Endothelial cell (in vitro differentiated cells): Measurements from ENCODE around the gene SLC2A5. TPM values are rescaled to one million over a fixed set of nuclear protein-coding genes. Genes with fewer than 3 reads are reported as not detected.

ENCODE experiments used
- DNase-seq: peaks from one replicate; pipeline ENCODE4 v3.0.0; 2021; ENCODE audit warnings: low spot score
- H3K27ac Mint-ChIP-seq: one replicate; pipeline ENCODE4 v1.8.0; 2021; ENCODE audit warnings: mixed read lengths, inconsistent platforms; ENCODE audit not compliant: unreplicated experiment
- H3K27me3 Mint-ChIP-seq: one replicate; pipeline ENCODE4 v1.8.0; 2021; ENCODE audit warnings: mild to moderate bottlenecking, moderate library complexity, mixed read lengths, inconsistent platforms; ENCODE audit not compliant: unreplicated experiment
- H3K36me3 Mint-ChIP-seq: one replicate; pipeline ENCODE4 v1.8.0; 2021; ENCODE audit warnings: mild to moderate bottlenecking, low read depth, mixed read lengths, inconsistent platforms; ENCODE audit not compliant: unreplicated experiment
- H3K4me1 Mint-ChIP-seq: one replicate; pipeline ENCODE4 v1.8.0; 2021; ENCODE audit warnings: mild to moderate bottlenecking, mixed read lengths, inconsistent platforms; ENCODE audit not compliant: unreplicated experiment
- H3K4me3 Mint-ChIP-seq: one replicate; pipeline ENCODE4 v1.8.0; 2021; ENCODE audit warnings: mild to moderate bottlenecking, mixed read lengths, inconsistent platforms; ENCODE audit not compliant: unreplicated experiment
- H3K9me3 Mint-ChIP-seq: one replicate; pipeline ENCODE4 v1.8.0; 2021; ENCODE audit warnings: mixed read lengths, inconsistent platforms; ENCODE audit not compliant: unreplicated experiment
- total RNA-seq: library from RNA; stranded (reverse); fragmentation: NEBNext Ultra II Directional; extraction: Animal tissue kit (Norgen Biotek cat#: 25700); gene quantifications from one replicate; pipeline ENCODE4 v1.2.1, GENCODE V29; 2021; ENCODE audit not compliant: unreplicated experiment
- TF ChIP-seq, protein P1 (sequence below): fragments of 200-600 bp; sonication (generic); IDR thresholded peaks from one replicate; pipeline ENCODE4 v1.5.0; 2021; ENCODE audit warnings: antibody characterized with exemption; ENCODE audit not compliant: unreplicated experiment

The SLC2A5 gene
- total RNA-seq, 1 donor from 2014 or later = not detected

DNA sequence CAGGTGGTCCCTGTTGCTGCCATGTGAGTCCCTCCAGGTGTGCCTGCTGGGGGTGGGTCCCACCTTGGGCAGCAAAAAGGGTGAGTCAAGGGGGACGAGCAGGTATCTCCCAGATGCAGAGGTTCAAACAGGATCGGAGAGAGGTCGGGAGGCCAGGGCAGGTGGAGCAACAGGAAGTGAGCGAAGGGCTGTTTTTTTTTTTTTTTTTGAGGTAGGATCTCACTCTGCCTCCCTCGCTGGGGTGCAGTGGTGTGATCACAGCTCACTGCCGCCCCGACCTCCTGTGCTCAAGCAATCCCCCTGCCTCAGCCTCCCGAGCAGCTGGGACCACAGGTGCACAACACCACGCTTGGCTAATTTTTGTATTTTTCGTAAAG is 82.6 kb downstream of the SLC2A5 start:
- no peak for DNase-seq
- Mint-ChIP-seq H3K27me3 (peaks cover 4% of the 10 kb centered on the region), H3K27ac (no peak overlapping the region), H3K36me3 (no peaks in the 10 kb centered on the region), H3K9me3 (no peaks in the 10 kb centered on the region), H3K4me1 (peaks cover 3% of the 10 kb centered on the region), H3K4me3 (no peak overlapping the region)
- TF ChIP-seq, protein P1, sequence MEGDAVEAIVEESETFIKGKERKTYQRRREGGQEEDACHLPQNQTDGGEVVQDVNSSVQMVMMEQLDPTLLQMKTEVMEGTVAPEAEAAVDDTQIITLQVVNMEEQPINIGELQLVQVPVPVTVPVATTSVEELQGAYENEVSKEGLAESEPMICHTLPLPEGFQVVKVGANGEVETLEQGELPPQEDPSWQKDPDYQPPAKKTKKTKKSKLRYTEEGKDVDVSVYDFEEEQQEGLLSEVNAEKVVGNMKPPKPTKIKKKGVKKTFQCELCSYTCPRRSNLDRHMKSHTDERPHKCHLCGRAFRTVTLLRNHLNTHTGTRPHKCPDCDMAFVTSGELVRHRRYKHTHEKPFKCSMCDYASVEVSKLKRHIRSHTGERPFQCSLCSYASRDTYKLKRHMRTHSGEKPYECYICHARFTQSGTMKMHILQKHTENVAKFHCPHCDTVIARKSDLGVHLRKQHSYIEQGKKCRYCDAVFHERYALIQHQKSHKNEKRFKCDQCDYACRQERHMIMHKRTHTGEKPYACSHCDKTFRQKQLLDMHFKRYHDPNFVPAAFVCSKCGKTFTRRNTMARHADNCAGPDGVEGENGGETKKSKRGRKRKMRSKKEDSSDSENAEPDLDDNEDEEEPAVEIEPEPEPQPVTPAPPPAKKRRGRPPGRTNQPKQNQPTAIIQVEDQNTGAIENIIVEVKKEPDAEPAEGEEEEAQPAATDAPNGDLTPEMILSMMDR = no peak

DNA sequence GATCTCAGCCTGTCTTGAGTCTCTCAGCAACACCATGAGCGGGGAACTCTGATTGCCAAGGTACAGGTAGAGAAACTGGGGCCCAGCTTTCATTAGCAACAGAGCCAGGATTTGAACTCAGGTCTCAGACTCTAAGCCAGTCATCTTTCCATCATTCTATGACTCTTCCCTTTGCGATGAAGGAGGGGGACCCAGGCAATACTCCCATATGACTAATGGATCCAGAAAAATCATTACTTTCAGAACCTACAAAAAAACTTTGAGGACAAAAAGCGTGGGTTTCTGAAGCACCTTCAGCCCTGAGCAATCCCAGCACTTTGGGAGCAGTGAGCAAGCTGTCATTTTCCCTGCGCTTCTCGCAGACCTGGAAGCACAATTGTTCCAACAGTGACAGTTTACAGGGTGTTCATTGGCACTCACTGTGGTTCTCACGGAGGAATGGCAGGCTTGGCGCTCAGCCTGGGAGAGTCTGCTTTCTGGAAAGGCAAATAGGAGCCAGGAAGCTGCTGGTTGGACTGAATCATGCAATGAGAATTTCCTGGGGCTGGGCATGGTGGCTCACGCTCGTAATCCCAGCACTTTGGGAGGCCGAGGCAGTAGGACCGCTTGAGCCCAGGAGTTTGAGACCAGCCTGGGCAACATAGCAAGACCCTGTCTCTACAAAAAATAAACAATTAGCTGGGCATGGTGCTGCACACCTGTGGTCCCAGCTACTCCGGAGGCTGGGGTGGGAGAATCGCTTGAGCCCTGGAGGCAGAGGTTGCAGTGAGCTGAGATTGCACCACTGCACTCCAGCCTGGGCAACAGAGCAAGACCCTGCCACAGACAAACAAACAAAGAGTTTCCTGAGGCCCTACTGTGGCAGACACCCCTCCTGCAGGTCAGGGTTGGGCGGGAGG is 83.3 kb downstream of the SLC2A5 start:
- Mint-ChIP-seq H3K27ac (no peak overlapping the region), H3K9me3 (peaks cover under 1% of the 10 kb centered on the region), H3K4me3 (no peak overlapping the region), H3K4me1 (peaks cover 3% of the 10 kb centered on the region), H3K27me3 (peaks cover 4% of the 10 kb centered on the region), H3K36me3 (no peaks in the 10 kb centered on the region)
- TF ChIP-seq, protein P1 = no peak
- DNase-seq = no peak

Other genes with a start within 250 kb of the SLC2A5 start
- gene ENO1, start 190.9 kb downstream of the SLC2A5 start, total RNA-seq = 626 TPM
- gene CA6, start 123.8 kb downstream of the SLC2A5 start, total RNA-seq = 2.5 TPM
- gene SLC2A7, start 43.2 kb downstream of the SLC2A5 start, total RNA-seq = not detected
- gene GPR157, start 59.5 kb upstream of the SLC2A5 start, total RNA-seq = 2.8 TPM
- 18.6 TPM for gene H6PD, start 165.1 kb upstream of the SLC2A5 start, total RNA-seq
- 8.1 TPM for gene SPSB1, start 223.3 kb upstream of the SLC2A5 start, total RNA-seq